Naive thymus-derived CD4-positive, alpha-beta T cell (primary cell): ENCODE measurements around the gene CTDSP2. TPM values are rescaled to one million over a fixed set of nuclear protein-coding genes. Genes with fewer than 3 reads are reported as not detected.

Source experiments
- ATAC-seq: fragments of 150-1000 bp; cut with Tn5 transposase; 2 replicates; pipeline ENCODE4 v1.10.0; 2021; ENCODE audit warnings: mild to moderate bottlenecking, moderate library complexity
- CTCF ChIA-PET: fragments of 350-600 bp; sonication (Branson Sonifier 250); formaldehyde crosslinking; loops from one replicate; lab custom pipeline; 2021; ENCODE audit warnings: antibody characterized with exemption; lab: Charles Lee
- POLR2A ChIA-PET: fragments of 350-600 bp; sonication (Branson Sonifier 250); formaldehyde crosslinking; loops from one replicate; lab custom pipeline; 2021; ENCODE audit warnings: antibody characterized with exemption, inconsistent platforms; lab: Charles Lee
- DNase-seq, 9 donors: peaks; one replicate each; pipeline versions ENCODE4 v3.0.0 to v3.0.0-alpha.2; 2020 to 2022; ENCODE audit warnings: mixed read lengths in 1 of 9
- H3K27ac ChIP-seq: one replicate; pipeline ENCODE4 v1.7.0; 2013; ENCODE audit warnings: mild to moderate bottlenecking, low read depth, low read length, moderate library complexity
- H3K27me3 ChIP-seq, 2 donors: one replicate each; pipeline ENCODE4 v1.7.0; 2013; ENCODE audit warnings: low read length in 2 of 2, mild to moderate bottlenecking in 2 of 2, moderate library complexity in 2 of 2; ENCODE audit not compliant: control insufficient read depth in 2 of 2, insufficient read depth in 2 of 2
- H3K36me3 ChIP-seq, 3 experiments: 1 replicate in 2 of 3; 2 replicates in 1 of 3; pipeline ENCODE4 v1.7.0; 2013; ENCODE audit warnings: low read length in 3 of 3, mild to moderate bottlenecking in 3 of 3, moderate library complexity in 1 of 3; ENCODE audit not compliant: insufficient read depth in 3 of 3, control insufficient read depth in 2 of 3
- H3K4me1 ChIP-seq, 2 donors: one replicate each; pipeline ENCODE4 v1.7.0; 2013; ENCODE audit warnings: low read length in 2 of 2, mild to moderate bottlenecking in 2 of 2, moderate library complexity in 1 of 2; ENCODE audit not compliant: control insufficient read depth in 2 of 2, insufficient read depth in 2 of 2
- H3K4me3 ChIP-seq: 2 replicates; pipeline ENCODE4 v1.7.0; 2013; ENCODE audit warnings: mild to moderate bottlenecking, low read length
- H3K9me3 ChIP-seq, 3 experiments: 1 replicate in 2 of 3; 2 replicates in 1 of 3; pipeline ENCODE4 v1.7.0; 2013; ENCODE audit warnings: low read length in 3 of 3; ENCODE audit not compliant: control insufficient read depth in 2 of 3
- H3K27ac Mint-ChIP-seq, 9 donors: one replicate each; pipeline ENCODE4 v1.8.0; 2020 to 2022; ENCODE audit warnings: mixed read lengths in 9 of 9, mild to moderate bottlenecking in 8 of 9, moderate library complexity in 5 of 9, inconsistent platforms in 2 of 9
- H3K27me3 Mint-ChIP-seq, 5 donors: one replicate each; pipeline ENCODE4 v1.8.0; 2021 to 2022; ENCODE audit warnings: mixed read lengths in 5 of 5, mild to moderate bottlenecking in 1 of 5
- H3K36me3 Mint-ChIP-seq, 5 donors: one replicate each; pipeline ENCODE4 v1.8.0; 2020 to 2022; ENCODE audit warnings: mixed read lengths in 5 of 5, mild to moderate bottlenecking in 3 of 5, inconsistent platforms in 1 of 5
- H3K4me1 Mint-ChIP-seq, 7 donors: one replicate each; pipeline ENCODE4 v1.8.0; 2020 to 2022; ENCODE audit warnings: mixed read lengths in 7 of 7, mild to moderate bottlenecking in 3 of 7, inconsistent platforms in 1 of 7
- H3K4me3 Mint-ChIP-seq, 10 donors: one replicate each; pipeline ENCODE4 v1.8.0; 2020 to 2022; ENCODE audit warnings: mild to moderate bottlenecking in 10 of 10, mixed read lengths in 10 of 10, moderate library complexity in 6 of 10, inconsistent platforms in 2 of 10
- H3K9me3 Mint-ChIP-seq, 11 donors: one replicate each; pipeline ENCODE4 v1.8.0; 2020 to 2022; ENCODE audit warnings: mixed read lengths in 11 of 11, mild to moderate bottlenecking in 4 of 11, inconsistent platforms in 1 of 11, moderate library complexity in 1 of 11
- intact Hi-C, 2 donors: fragments of 100-400 bp; cut with micrococcal nuclease; formaldehyde crosslinking; loops; one replicate each; pipeline ENCODE4 v1.15.1; 2023
- polyA plus RNA-seq, 2 donors: library from polyadenylated mRNA; unstranded; fragments of 300-500 nt; fragmentation: Illumina TruSeq; gene quantifications; one replicate each; pipeline ENCODE4 v1.2.3, GENCODE V29; 2021
- total RNA-seq, 6 experiments: library from RNA in 5 of 6; stranded (reverse) in 5 of 6; gene quantifications; 1 replicate in 5 of 6; 2 replicates in 1 of 6; pipeline ENCODE4 v1.2.3 and lab custom pipeline; 2021 to 2026

The CTDSP2 gene
- total and polyA plus RNA-seq, 7 experiments from 2014 or later = 86.9 to 295 (median 130) TPM

DNA sequence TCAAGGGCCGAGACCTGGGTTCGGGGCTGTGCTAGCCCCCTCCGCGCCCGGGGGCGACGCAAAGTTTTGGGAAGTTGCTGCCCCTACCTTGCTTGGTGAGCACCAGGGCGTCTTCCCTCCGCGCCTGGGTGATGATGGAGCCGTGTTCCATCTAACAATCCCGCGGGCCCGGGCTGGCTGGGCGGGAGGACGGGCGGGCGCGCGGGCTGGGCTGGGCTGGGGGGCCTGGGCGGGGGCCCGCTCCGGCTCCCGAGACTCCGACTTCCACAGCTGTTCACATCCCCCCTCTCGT is 298 bp downstream of the CTDSP2 start:
- ChIA-PET CTCF (interaction anchor here (2.6 to 4.7 kb wide), 2 partner anchors 13 to 50 kb away, joined by 15 to 26 read pairs; no protein-coding TSS in a partner anchor), POLR2A (interaction anchor here (0.7 to 6.7 kb wide), 6 partner anchors 11 to 53 kb away, joined by 3 to 77 read pairs (median 4); partner anchors contain the start of gene AVIL)
- Histone ChIP-seq H3K4me1 (peaks cover 20 to 35% of the 10 kb centered on the region in 2 donors), H3K27ac (peak overlapping the region; percentile 89), H3K9me3 (no peaks in the 10 kb centered on the region), H3K36me3 (peaks cover 0 to 12% (median 0%) of the 10 kb centered on the region in 3 experiments), H3K4me3 (peak overlapping the region; percentile 79), H3K27me3 (no peaks in the 10 kb centered on the region)
- Mint-ChIP-seq H3K27me3 (peaks cover 0 to 34% (median 4%) of the 10 kb centered on the region in 5 donors), H3K27ac (peak overlapping the region; percentile 41 to 92 (median 86)), H3K9me3 (no peaks in the 10 kb centered on the region), H3K36me3 (peaks cover 0 to 12% (median 0%) of the 10 kb centered on the region in 5 donors), H3K4me1 (peaks cover 48 to 57% (median 51%) of the 10 kb centered on the region in 7 donors), H3K4me3 (peak overlapping the region; percentile 85 to 97 (median 91))
- DNase-seq = peak in 4 of 9 donors; percentile 55 to 59 (median 58)
- intact Hi-C loops = loop anchor here (1.0 to 5.0 kb wide), 9 partner anchors 8 to 1694 kb away; partner anchors contain the start of genes ATP23 (in 1 of the 2), CDK4 (in 1 of the 2), MYL6B (in 1 of the 2) and STAT6 (in 1 of the 2)
- ATAC-seq = peak; percentile 11

DNA sequence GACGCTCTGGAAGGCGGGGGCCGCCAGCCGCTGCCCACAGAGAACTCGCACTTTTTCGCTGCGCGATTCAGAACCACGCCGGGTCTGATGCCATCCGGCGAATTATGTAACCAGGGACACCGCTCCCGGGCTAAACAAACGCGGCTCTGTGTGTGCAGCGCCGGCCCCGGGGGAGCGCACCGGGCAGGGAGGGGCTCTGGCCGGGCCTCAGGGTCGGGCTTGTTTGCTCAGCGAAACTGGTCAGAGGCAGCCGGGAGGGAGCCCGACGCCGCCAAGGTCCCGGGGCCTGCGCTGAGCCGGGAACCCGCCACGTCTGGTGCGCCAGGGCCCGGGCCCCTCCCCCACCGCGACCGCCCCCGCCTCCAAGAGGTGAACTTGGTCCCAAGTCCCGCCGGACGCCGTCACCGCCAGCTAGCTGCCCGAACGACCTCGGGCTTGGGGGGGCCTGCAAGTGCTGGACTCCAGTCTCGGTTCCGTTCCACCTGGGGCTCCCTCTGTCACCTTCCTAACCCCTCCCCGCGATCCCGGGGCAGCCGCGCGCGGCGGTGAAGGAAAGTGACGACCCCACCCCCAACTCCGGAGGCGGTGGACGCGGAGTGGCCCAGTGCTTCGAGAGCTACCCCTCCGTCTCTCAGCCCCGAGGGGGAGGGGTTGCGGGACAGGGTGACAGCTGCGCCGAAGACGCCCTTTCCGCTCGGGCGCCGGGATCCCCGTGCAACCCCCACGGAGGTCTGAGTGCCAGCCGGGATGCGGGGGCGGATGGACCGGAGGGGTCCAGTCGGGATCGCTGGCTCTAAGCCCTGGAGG is 848 bp downstream of the CTDSP2 start:
- CTCF ChIA-PET = interaction anchor here (0.8 to 4.7 kb wide), 5 partner anchors 13 to 86 kb away, joined by 3 to 26 read pairs (median 7); no protein-coding TSS in a partner anchor
- Histone ChIP-seq H3K4me3 (peak overlapping the region; percentile 79), H3K9me3 (no peaks in the 10 kb centered on the region), H3K4me1 (peaks cover 26 to 40% of the 10 kb centered on the region in 2 donors), H3K27me3 (no peaks in the 10 kb centered on the region), H3K27ac (peak overlapping the region; percentile 89), H3K36me3 (peaks cover 0 to 12% (median 0%) of the 10 kb centered on the region in 3 experiments)
- peaks cover 49 to 58% (median 54%) of the 10 kb centered on the region in 7 donors for H3K4me1 Mint-ChIP-seq
- POLR2A ChIA-PET = interaction anchor here (0.7 to 6.7 kb wide), 10 partner anchors 9 to 89 kb away, joined by 3 to 77 read pairs (median 4); partner anchors contain the start of gene AVIL
- peak; percentile 36 for ATAC-seq
- peak overlapping the region; percentile 73 to 92 (median 87) for H3K27ac Mint-ChIP-seq
- H3K4me3 Mint-ChIP-seq = peak overlapping the region; percentile 89 to 98 (median 92)
- H3K36me3 Mint-ChIP-seq = peaks cover 0 to 12% (median 0%) of the 10 kb centered on the region in 5 donors
- peak; percentile 42 to 70 (median 57) for DNase-seq
- H3K9me3 Mint-ChIP-seq = no peaks in the 10 kb centered on the region
- peaks cover 0 to 28% (median 0%) of the 10 kb centered on the region in 5 donors for H3K27me3 Mint-ChIP-seq
- intact Hi-C loops = loop anchor here (1.0 to 5.0 kb wide), 9 partner anchors 7 to 1693 kb away; partner anchors contain the start of genes ATP23 (in 1 of the 2), CDK4 (in 1 of the 2), MYL6B (in 1 of the 2) and STAT6 (in 1 of the 2)

DNA sequence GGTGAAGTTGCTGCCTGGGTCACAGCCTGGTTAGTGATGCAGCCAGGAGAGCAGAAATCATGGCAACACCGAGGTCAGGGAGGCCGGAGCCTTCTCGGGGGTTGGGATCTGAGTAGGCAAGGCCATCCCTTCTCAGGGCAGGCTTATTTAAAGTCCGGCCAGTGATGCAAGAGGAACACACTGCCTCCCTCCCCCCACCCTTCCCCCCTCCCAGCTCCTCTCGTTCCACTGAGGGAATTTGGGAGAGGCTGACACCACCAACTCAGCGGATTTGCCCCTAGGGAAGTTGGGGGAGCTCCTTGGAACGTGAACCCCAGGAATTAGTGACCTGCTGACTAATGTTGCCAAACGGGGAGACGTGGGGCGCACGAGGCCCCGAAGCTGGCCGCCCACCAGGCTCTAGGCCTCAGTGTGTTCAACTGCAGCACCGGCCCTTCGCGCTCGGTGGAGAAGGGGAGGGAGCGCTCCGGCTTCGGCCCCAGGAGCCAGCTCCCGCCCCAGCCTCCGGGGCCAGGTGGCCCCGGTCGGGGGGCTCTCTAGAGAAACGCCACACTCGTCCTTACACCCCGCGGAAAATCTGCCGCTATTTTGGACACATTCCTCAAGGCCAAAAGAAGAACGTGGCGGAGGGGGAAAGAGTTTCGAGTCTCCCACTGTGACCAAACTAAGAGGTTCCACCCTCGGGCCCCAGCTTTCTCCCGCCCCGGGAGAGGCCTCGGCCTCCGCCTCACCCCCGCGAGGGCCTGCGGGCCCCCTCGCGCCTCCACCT is 1.6 kb downstream of the CTDSP2 start:
- peak in 1 of 9 donors; percentile 43 for DNase-seq
- no peak for ATAC-seq
- H3K9me3 ChIP-seq = no peaks in the 10 kb centered on the region
- Mint-ChIP-seq H3K27ac (peak overlapping the region; percentile 78 to 97 (median 92)), H3K9me3 (no peaks in the 10 kb centered on the region), H3K27me3 (peaks cover 0 to 21% (median 0%) of the 10 kb centered on the region in 5 donors), H3K36me3 (peaks cover 0 to 12% (median 0%) of the 10 kb centered on the region in 5 donors), H3K4me3 (peak overlapping the region; percentile 89 to 98 (median 93)), H3K4me1 (peaks cover 57 to 66% (median 60%) of the 10 kb centered on the region in 7 donors)
- ChIA-PET POLR2A (interaction anchor here (0.6 to 6.7 kb wide), 12 partner anchors 10 to 100 kb away, joined by 3 to 77 read pairs (median 4); partner anchors contain the start of gene TSPAN31), CTCF (interaction anchor here (0.7 to 4.7 kb wide), 7 partner anchors 12 to 88 kb away, joined by 3 to 26 read pairs (median 4); no protein-coding TSS in a partner anchor)
- H3K4me3 ChIP-seq = peak overlapping the region; percentile 79
- H3K36me3 ChIP-seq = peaks cover 0 to 12% (median 0%) of the 10 kb centered on the region in 3 experiments
- peaks cover 33 to 48% of the 10 kb centered on the region in 2 donors for H3K4me1 ChIP-seq
- H3K27ac ChIP-seq = peak overlapping the region; percentile 89
- intact Hi-C loops = loop anchor here (1.0 to 5.0 kb wide), 2 partner anchors 14 to 1693 kb away; partner anchors contain the start of gene MYL6B (in 1 of the 2)
- no peaks in the 10 kb centered on the region for H3K27me3 ChIP-seq

DNA sequence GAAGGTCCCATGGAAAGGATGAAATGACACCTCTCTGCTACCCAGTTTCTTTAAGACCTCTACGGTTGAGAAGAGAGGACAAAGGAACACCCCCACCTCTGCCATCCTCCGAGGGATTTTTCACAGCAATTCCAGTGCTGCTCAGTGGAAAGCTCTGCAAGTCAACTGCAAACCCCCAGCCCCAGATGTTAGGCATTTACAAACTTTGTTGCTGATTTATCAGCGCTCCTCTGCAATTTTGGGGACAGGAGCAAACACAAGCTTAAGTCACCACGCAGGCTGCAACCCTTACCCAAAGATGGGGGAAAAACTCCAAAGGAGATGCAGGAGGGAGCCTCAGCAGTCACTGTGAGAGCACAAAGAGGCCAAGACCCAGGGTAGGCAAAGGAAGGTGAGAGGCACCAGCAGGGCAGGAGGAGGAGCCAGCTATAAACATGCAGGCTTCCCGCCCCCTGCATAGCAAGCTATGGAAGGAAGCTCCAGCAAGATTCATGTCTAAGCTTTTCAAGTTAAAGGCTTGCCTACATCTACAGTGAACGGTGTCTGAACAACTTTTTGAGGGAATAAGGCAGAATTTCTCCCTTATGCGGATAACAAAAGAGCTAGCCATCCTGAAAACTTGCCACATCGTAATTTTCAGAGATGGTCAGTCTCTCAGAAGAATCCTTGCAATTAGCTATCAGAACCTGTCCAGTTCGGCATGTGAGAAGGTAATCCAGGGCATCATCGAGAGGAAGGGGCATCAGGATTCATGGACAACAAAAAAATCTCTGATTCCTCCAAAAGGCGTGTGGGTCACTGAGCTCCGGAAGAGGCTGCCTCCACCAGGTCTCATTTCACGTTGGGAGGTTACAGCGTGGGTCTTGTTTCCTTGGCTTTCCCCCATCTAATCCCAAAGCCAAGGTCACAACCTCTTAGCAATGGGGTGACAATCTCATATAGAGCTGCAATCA is 3.9 kb downstream of the CTDSP2 start:
- H3K27ac ChIP-seq = peak overlapping the region; percentile 89
- Mint-ChIP-seq H3K9me3 (no peaks in the 10 kb centered on the region), H3K4me3 (peak overlapping the region; percentile 89 to 98 (median 93)), H3K4me1 (peaks cover 68 to 75% (median 72%) of the 10 kb centered on the region in 7 donors), H3K36me3 (peaks cover 0 to 12% (median 0%) of the 10 kb centered on the region in 5 donors), H3K27ac (peak overlapping the region; percentile 42 to 97 (median 92)), H3K27me3 (peaks cover 0 to 3% (median 0%) of the 10 kb centered on the region in 5 donors)
- DNase-seq (peak in 7 of 9 donors; percentile 43 to 66 (median 50)), ATAC-seq (no peak)
- peaks cover 0 to 12% (median 0%) of the 10 kb centered on the region in 3 experiments for H3K36me3 ChIP-seq
- H3K27me3 ChIP-seq = no peaks in the 10 kb centered on the region
- H3K9me3 ChIP-seq = no peaks in the 10 kb centered on the region
- intact Hi-C loops = loop anchor here in 1 of 2 donors (1.0 kb wide), 1 partner anchor 11 kb away; no protein-coding TSS in a partner anchor
- ChIA-PET CTCF (interaction anchor here (0.6 to 4.7 kb wide), 10 partner anchors 10 to 62 kb away, joined by 3 to 26 read pairs (median 4); no protein-coding TSS in a partner anchor), POLR2A (interaction anchor here (0.6 to 6.7 kb wide), 17 partner anchors 8 to 139 kb away, joined by 3 to 77 read pairs (median 4); partner anchors contain the start of genes AVIL, EEF1AKMT3 and METTL1)
- peak overlapping the region; percentile 42 for H3K4me3 ChIP-seq
- H3K4me1 ChIP-seq = peaks cover 56 to 71% of the 10 kb centered on the region in 2 donors

DNA sequence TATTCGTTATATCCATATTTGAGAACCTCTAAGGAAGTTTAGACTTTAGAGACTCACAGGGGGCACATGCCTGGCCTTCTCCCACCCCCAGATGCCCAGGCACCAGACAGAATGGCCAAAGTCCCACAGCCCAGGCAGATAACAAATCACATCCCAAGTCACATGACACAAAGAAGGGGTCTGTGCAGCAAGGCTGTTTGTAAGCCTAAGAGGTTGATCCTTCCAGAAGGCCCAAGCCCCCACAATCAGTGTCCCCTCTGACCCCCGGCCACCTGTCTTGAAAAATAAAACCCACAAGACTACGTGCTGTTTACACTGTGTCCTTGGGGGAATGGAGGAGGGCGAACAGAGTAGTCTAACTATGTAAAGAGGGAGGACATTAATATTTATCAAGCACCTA is 5.1 kb downstream of the CTDSP2 start:
- CTCF ChIA-PET = interaction anchor here (0.9 to 4.7 kb wide), 4 partner anchors 8 to 58 kb away, joined by 3 to 26 read pairs (median 3); no protein-coding TSS in a partner anchor
- DNase-seq = no peak
- no peaks in the 10 kb centered on the region for H3K27me3 ChIP-seq
- Mint-ChIP-seq H3K4me3 (peak overlapping the region in 9 of 10 donors; percentile 79 to 97 (median 93)), H3K27me3 (no peaks in the 10 kb centered on the region), H3K36me3 (peaks cover 0 to 12% (median 0%) of the 10 kb centered on the region in 5 donors), H3K4me1 (peaks cover 74 to 81% (median 79%) of the 10 kb centered on the region in 7 donors), H3K9me3 (no peaks in the 10 kb centered on the region), H3K27ac (peak overlapping the region; percentile 16 to 97 (median 92))
- no peaks in the 10 kb centered on the region for H3K9me3 ChIP-seq
- H3K4me3 ChIP-seq = no peak overlapping the region
- H3K36me3 ChIP-seq = peaks cover 0 to 8% (median 0%) of the 10 kb centered on the region in 3 experiments
- ATAC-seq = no peak
- H3K4me1 ChIP-seq = peaks cover 65 to 79% of the 10 kb centered on the region in 2 donors
- peak overlapping the region; percentile 89 for H3K27ac ChIP-seq
- POLR2A ChIA-PET = interaction anchor here (0.6 to 3.6 kb wide), 3 partner anchors 54 to 1713 kb away, joined by 3 to 27 read pairs (median 4); partner anchors contain the start of gene ESYT1
- intact Hi-C loops = no loop called here
